ENCODE results near the gene AKR1E2. TPM values are rescaled to one million over a fixed set of nuclear protein-coding genes. Genes with fewer than 3 reads are reported as not detected.

The AKR1E2 gene
- total RNA-seq, 1 experiment from 2014 or later, result 11.3 TPM

- no peak overlapping the region for H3K4me3 ChIP-seq (ENCODE audit: low read depth, low read length, poor library complexity, severe bottlenecking)
- intact Hi-C loops (cut with micrococcal nuclease; ENCODE audit: unreplicated experiment), result no loop called here
- H3K27me3 ChIP-seq (replicated peaks; ENCODE audit: insufficient read depth, low read depth, low read length, poor library complexity), result no peaks in the 10 kb centered on the region
- POLR2A ChIA-PET (ENCODE audit: low non-redundant PET), result no interaction called here
- H3K36me3 ChIP-seq (ENCODE audit: insufficient read depth, low read length, poor library complexity, severe bottlenecking), result no peaks in the 10 kb centered on the region
- DNase-seq (ENCODE audit: low spot score), result no peak
- no peaks in the 10 kb centered on the region for H3K9me3 ChIP-seq (ENCODE audit: low read depth, low read length, poor library complexity, severe bottlenecking)
- H3K27ac ChIP-seq (ENCODE audit: low read depth, low read length, poor library complexity, severe bottlenecking), result no peak overlapping the region
- CTCF ChIA-PET, result no interaction called here
- no peak for TF ChIP-seq EZH2 (IDR thresholded peaks at IDR 0.05; ENCODE audit: borderline replicate concordance, low read depth, low read length, poor library complexity, severe bottlenecking)
- 0 out of 2 replicates have a peak, but pooled peaks have one; percentile 16 for TF ChIP-seq CTCF (conservative IDR thresholded peaks at IDR 0.05; ENCODE audit: low read depth, low read length)
- peaks cover 47% of the 10 kb centered on the region for H3K4me1 ChIP-seq (ENCODE audit: insufficient read depth, low read length, poor library complexity, severe bottlenecking)
- no TSS peak for BruUV-seq (replicated peaks)
Measured at GRCh38 chr10:4784667-4785333, 41.2 kb upstream of the AKR1E2 start.

DNA sequence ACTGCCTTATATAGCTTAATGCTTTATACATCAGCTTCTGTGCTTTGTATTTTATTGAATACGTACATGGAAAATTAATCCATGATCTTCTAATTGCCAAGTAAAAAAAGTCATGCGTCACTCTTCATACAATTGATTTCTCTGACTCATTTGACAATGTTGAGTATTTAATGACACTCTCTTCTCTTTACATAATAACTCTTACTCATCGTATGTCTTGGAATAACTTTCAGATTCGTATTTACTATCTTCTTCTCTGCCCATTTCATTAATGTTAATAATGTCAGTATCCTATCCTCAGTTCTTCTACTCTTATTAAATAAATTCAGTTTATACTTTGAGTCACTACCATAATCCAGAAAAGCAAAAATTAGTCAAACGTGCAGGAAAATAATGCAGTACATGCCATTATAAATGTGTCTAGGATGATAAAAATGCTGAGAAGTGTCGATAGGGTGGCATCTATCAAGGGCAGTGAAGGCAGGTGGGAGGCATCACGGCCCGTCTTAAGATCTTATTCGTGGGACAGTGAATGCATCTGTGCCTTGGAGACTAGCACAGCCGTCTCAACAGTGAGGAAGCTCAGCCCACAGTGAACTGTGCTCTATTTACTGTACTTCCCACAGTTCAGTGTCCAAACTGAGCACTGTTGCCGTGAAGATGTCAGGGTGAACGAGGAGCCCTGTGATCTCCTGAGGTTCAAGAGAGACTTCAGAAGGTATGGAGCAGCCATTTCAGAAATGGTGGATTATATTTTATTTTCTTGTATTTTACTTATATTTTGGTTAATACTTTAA, 39.8 kb upstream of the AKR1E2 start:
- POLR2A ChIA-PET (ENCODE audit: low non-redundant PET), result no interaction called here
- no peak for TF ChIP-seq EZH2 (IDR thresholded peaks at IDR 0.05; ENCODE audit: borderline replicate concordance, low read depth, low read length, poor library complexity, severe bottlenecking)
- no peak for TF ChIP-seq CTCF (conservative IDR thresholded peaks at IDR 0.05; ENCODE audit: low read depth, low read length)
- no TSS peak for BruUV-seq (replicated peaks)

DNA sequence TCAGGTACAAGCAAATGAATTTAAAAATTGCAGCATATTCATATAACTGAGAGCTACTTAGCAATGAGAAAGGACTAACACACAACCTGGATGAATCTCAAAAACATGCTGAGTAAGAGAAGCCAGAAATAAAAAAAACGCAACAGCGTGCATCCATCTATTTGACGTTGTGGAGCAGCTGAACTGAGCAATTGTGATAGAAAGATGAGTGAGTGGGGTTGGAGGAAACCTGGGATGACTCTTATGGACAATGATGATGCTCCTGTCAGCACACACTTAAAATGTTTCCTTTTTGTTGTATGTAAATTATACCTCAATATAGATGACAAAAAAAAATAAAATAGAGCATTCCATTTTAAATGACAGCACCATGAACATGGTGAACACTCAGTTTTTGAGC, 36.0 kb upstream of the AKR1E2 start:
- CTCF ChIA-PET, result interaction anchor here (1.0 kb wide), 2 partner anchors 19 to 25 kb away, joined by 4 to 5 read pairs; no protein-coding TSS in a partner anchor
- intact Hi-C loops (cut with micrococcal nuclease; ENCODE audit: unreplicated experiment), result no loop called here
- BruUV-seq (replicated peaks), result no TSS peak
- POLR2A ChIA-PET (ENCODE audit: low non-redundant PET), result interaction anchor here (0.6 kb wide), 1 partner anchor 35 kb away, joined by 6 read pairs; no protein-coding TSS in a partner anchor
- TF ChIP-seq EZH2 (IDR thresholded peaks at IDR 0.05; ENCODE audit: borderline replicate concordance, low read depth, low read length, poor library complexity, severe bottlenecking), result no peak
- TF ChIP-seq CTCF (conservative IDR thresholded peaks at IDR 0.05; ENCODE audit: low read depth, low read length), result no peak
- Histone ChIP-seq H3K36me3 (ENCODE audit: insufficient read depth, low read length, poor library complexity, severe bottlenecking) (no peaks in the 10 kb centered on the region), H3K27ac (ENCODE audit: low read depth, low read length, poor library complexity, severe bottlenecking) (peak overlapping the region; percentile 37), H3K9me3 (ENCODE audit: low read depth, low read length, poor library complexity, severe bottlenecking) (no peaks in the 10 kb centered on the region), H3K27me3 (replicated peaks; ENCODE audit: insufficient read depth, low read depth, low read length, poor library complexity) (no peaks in the 10 kb centered on the region), H3K4me1 (ENCODE audit: insufficient read depth, low read length, poor library complexity, severe bottlenecking) (peaks cover 27% of the 10 kb centered on the region), H3K4me3 (ENCODE audit: low read depth, low read length, poor library complexity, severe bottlenecking) (no peak overlapping the region)
- DNase-seq (ENCODE audit: low spot score), result peak; percentile 56

More for the DNA sequence above, 39.8 kb upstream of the AKR1E2 start:
- intact Hi-C loops (cut with micrococcal nuclease; ENCODE audit: unreplicated experiment), result no loop called here
- Histone ChIP-seq H3K4me3 (ENCODE audit: low read depth, low read length, poor library complexity, severe bottlenecking) (no peak overlapping the region), H3K36me3 (ENCODE audit: insufficient read depth, low read length, poor library complexity, severe bottlenecking) (no peaks in the 10 kb centered on the region), H3K9me3 (ENCODE audit: low read depth, low read length, poor library complexity, severe bottlenecking) (no peaks in the 10 kb centered on the region), H3K27me3 (replicated peaks; ENCODE audit: insufficient read depth, low read depth, low read length, poor library complexity) (no peaks in the 10 kb centered on the region), H3K4me1 (ENCODE audit: insufficient read depth, low read length, poor library complexity, severe bottlenecking) (peaks cover 38% of the 10 kb centered on the region), H3K27ac (ENCODE audit: low read depth, low read length, poor library complexity, severe bottlenecking) (no peak overlapping the region)
- CTCF ChIA-PET, result no interaction called here
- no peak for DNase-seq (ENCODE audit: low spot score)
